Measurements from ENCODE around the gene NPS.

DNA sequence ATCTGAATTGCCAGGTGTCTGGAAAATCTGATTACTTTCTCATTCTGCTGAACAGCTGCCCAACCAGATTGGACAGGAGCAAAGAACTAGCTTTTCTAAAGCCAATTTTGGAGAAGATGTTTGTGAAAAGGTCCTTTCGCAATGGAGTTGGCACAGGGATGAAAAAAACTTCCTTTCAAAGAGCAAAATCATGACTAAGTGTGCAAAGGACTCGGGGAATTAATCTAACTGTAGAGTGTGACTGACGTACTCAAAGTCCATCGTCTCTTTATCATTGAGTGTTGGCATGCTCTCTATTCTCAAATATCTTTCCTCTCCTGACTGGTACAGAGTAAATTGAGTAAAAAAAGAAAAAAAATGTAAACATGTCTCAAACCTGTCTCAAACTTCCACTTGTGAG is 3.3 kb downstream of the NPS start:
- TF ChIP-seq, protein P1, sequence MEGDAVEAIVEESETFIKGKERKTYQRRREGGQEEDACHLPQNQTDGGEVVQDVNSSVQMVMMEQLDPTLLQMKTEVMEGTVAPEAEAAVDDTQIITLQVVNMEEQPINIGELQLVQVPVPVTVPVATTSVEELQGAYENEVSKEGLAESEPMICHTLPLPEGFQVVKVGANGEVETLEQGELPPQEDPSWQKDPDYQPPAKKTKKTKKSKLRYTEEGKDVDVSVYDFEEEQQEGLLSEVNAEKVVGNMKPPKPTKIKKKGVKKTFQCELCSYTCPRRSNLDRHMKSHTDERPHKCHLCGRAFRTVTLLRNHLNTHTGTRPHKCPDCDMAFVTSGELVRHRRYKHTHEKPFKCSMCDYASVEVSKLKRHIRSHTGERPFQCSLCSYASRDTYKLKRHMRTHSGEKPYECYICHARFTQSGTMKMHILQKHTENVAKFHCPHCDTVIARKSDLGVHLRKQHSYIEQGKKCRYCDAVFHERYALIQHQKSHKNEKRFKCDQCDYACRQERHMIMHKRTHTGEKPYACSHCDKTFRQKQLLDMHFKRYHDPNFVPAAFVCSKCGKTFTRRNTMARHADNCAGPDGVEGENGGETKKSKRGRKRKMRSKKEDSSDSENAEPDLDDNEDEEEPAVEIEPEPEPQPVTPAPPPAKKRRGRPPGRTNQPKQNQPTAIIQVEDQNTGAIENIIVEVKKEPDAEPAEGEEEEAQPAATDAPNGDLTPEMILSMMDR (conservative IDR thresholded peaks at IDR 0.05 in 1 of 2, IDR thresholded peaks at IDR 0.05 in 1 of 2; ENCODE audit: extremely low read depth in 1 of 2, insufficient read depth in 1 of 2, low read depth in 1 of 2, low read length in 2 of 2): no peak
- no peak for TF ChIP-seq EZH2 (IDR thresholded peaks at IDR 0.05; ENCODE audit: borderline replicate concordance, low read length)
